Activated T-cell treated with anti-CD3 and anti-CD28 coated beads, Interleukin-2, amount 50 U/mL, for 4 hours (primary cell): ENCODE results near the gene SPDYE16. TPM values are rescaled to one million over a fixed set of nuclear protein-coding genes. Genes with fewer than 3 reads are reported as not detected.

Experiments used
- total RNA-seq, 3 donors: library from RNA; stranded (reverse); gene quantifications; one replicate each; pipeline ENCODE4 v1.2.1, GENCODE V29; 2021

SPDYE16 gene
- total RNA-seq, 3 donors from 2014 or later: 0.24 TPM; not detected in 2

Other genes starting within 250 kb of the SPDYE16 start
- 10 to 100 TPM; 50.3 to 57.0 (median 53.8) TPM for gene HSPB1, start 240.6 kb downstream of the SPDYE16 start, total RNA-seq
- gene YWHAG, start 184.3 kb downstream of the SPDYE16 start, total RNA-seq: 100 to 1,000 TPM; 164 to 173 (median 173) TPM
- 1 to 10 TPM in 1 of 3 donors, under 1 TPM in 2; 0.38 to 1.0 (median 0.87) TPM for gene SSC4D, start 133.6 kb downstream of the SPDYE16 start, total RNA-seq
- 10 to 100 TPM in 1 of 3 donors, 1 to 10 TPM in 2; 2.9 to 18.8 (median 6.7) TPM for gene ZP3, start 118.3 kb downstream of the SPDYE16 start, total RNA-seq
- 10 to 100 TPM; 17.7 to 25.7 (median 21.7) TPM for gene DTX2, start 81.6 kb downstream of the SPDYE16 start, total RNA-seq
- 1 to 10 TPM in 1 of 3 donors, under 1 TPM in 2; 0.37 to 1.0 (median 0.40) TPM for gene UPK3B, start 32.7 kb downstream of the SPDYE16 start, total RNA-seq
- gene POMZP3, start 84.0 kb upstream of the SPDYE16 start, total RNA-seq: 10 to 100 TPM; 10.9 to 45.2 (median 27.2) TPM